GM20000 (cell line): ENCODE measurements around the gene P2RY2.

Experiments used
- DNase-seq: peaks from one replicate; pipeline ENCODE4 v3.0.0; 2012; ENCODE audit warnings: low spot score
- TF ChIP-seq, protein P1 (sequence below): IDR thresholded peaks from 2 replicates; pipeline ENCODE4 v1.5.1; 2012; ENCODE audit warnings: mild to moderate bottlenecking, control low read depth; ENCODE audit errors: extremely low read depth, missing control alignments

P2RY2 gene

DNA sequence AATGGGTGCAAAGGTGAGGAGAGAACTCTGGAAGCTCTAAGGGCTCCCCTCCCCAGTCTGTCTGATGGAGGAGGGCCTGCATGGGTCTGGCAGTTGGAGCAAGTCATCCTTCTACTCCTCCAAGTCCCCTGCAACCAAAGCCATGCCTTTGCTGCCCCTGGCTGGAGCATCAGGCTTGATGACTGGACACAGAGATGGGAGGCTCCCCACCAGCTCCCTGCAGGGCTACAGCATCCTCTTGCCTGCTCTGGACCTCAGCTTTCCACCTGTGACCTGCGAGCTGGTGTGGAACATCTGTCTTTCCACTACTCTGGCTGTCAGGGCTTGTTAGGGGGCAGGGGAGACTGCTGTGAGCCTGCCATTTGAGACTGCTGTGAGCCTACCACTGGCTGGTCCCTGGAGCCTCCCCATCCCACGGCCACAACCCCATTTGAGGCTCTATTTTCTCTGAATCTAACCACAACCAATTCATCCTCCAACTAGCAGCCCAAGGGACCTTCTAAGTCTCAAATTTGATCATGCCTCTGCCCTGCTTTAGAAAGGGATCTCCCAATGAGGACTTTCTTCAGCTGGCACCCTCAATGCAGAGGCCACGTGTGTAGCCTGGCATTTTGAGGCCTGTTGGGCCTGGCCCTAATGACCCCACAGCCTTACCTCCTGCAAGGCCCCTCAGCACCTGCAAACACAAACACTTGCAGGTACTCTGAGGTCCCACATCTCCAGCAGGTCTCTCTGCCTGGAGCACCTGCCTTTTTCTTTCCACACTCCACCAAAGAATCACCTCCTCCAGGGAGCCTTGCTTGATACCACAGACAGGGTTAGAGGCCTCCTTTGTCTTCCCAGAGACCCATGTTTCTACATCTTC is 63.9 kb downstream of the P2RY2 start:
- no peak for DNase-seq

DNA sequence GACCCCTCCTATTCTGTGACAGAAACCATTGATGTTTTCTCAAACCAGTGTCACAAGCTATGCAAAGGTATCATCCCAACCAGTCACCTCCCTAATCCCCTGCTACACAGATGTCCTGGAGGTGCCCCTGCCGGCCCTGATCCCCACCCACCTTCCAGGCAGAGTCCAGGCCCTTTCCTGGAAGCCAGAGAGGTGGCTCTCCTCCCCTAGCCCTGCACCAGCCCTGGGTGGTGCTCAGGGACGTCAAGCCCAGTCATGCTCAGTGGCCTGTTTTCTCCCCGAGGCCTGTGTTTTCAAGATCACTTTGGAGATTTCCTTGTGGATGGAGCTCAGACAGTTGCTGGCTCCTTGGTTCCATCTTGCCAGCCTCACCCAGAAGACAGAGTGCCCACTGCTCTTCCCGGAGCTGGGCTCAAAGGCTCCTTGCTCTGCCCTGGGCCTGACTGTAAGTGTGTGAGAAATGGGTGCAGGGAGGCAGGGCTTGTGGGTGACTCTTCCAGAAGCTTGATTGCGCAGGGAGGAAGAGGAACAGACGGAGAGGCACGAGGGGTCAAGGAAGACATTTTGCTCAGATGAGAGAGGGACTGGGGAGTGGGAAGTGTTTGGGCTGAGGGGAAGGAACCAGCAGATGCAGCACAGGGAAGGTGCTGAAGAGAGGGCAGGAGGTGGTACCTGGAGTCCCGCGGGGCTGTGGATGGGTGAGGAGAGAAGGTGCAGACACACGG is 65.4 kb downstream of the P2RY2 start:
- DNase-seq, result no peak
- TF ChIP-seq, protein P1, sequence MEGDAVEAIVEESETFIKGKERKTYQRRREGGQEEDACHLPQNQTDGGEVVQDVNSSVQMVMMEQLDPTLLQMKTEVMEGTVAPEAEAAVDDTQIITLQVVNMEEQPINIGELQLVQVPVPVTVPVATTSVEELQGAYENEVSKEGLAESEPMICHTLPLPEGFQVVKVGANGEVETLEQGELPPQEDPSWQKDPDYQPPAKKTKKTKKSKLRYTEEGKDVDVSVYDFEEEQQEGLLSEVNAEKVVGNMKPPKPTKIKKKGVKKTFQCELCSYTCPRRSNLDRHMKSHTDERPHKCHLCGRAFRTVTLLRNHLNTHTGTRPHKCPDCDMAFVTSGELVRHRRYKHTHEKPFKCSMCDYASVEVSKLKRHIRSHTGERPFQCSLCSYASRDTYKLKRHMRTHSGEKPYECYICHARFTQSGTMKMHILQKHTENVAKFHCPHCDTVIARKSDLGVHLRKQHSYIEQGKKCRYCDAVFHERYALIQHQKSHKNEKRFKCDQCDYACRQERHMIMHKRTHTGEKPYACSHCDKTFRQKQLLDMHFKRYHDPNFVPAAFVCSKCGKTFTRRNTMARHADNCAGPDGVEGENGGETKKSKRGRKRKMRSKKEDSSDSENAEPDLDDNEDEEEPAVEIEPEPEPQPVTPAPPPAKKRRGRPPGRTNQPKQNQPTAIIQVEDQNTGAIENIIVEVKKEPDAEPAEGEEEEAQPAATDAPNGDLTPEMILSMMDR, result no peak

More for the DNA sequence above, 63.9 kb downstream of the P2RY2 start:
- TF ChIP-seq, protein P1, result no peak

DNA sequence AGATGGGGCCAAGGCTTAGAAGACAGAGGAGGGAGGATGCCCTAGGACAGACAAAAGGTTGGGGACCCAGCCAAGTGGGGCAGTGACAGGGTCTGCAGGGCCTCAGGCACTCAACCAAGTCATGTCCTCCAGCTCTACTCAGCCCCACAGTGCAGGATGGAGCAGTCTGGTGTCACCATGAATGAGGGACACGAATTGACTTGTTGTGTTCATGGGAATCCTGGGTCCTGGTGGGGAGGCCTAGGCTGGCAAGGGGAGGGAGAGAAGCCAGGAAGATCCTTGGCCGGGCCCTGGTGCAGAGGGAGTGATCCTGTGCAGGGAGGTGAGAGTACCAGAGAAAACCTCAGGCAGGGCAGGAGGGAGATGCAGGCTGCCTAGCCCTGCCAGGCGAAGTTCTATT is 66.0 kb downstream of the P2RY2 start:
- no peak for DNase-seq
- TF ChIP-seq, protein P1, result no peak

DNA sequence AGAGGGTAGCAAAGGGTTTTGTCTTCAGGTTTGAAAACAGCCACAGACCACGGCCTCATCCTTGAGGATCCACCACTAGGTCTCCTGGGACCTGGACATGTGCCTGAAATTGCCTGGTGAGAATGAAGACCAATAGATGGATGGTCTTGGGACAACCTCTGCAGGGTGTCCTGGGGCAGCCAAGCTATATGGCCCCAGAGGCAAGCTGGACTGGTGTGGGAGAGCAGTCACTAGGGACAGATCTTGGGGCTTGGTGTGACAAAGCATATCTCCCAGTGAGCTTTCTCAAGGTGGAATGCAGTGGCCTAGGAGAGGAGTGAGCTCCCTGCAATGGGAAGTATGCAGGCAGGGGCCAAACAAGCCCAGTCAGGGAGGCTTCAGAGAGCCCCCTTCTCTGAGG is 67.6 kb downstream of the P2RY2 start:
- DNase-seq, result no peak
- TF ChIP-seq, protein P1, result no peak
